H1 (cell line): Measurements from ENCODE around the gene B3GLCT. TPM values are rescaled to one million over a fixed set of nuclear protein-coding genes. Genes with fewer than 3 reads are reported as not detected.

Experiments
- CTCF ChIA-PET: fragments of 300-600 bp; sonication (Branson Sonifier 250); formaldehyde crosslinking; loops from one replicate; lab custom pipeline; 2021; ENCODE audit not compliant: partially characterized antibody; lab: Charles Lee
- POLR2A ChIA-PET: fragments of 300-600 bp; sonication (Branson Sonifier 250); formaldehyde crosslinking; loops from one replicate; lab custom pipeline; 2021; ENCODE audit warnings: inconsistent platforms; ENCODE audit not compliant: partially characterized antibody; lab: Charles Lee
- DNase-seq, 2 experiments: peaks; one replicate each; pipeline versions ENCODE4 v3.0.0 to v3.0.0-alpha.2; 2010 to 2022; ENCODE audit warnings: low spot score in 2 of 2, low read depth in 1 of 2, mixed read lengths in 1 of 2
- FAIRE-seq: peaks from 2 replicates; lab custom pipeline; 2011; peaks lifted over from hg19 to GRCh38; lab: Jason Lieb, UNC
- H2AFZ ChIP-seq: 2 replicates; pipeline ENCODE4 v1.8.1; 2012; ENCODE audit warnings: low read length, inconsistent platforms
- H2AK5ac ChIP-seq: 2 replicates; pipeline ENCODE4 v1.6.1; 2013; ENCODE audit warnings: low read depth, low read length
- H2BK120ac ChIP-seq: replicated peaks from 2 replicates; pipeline ENCODE3; 2013; ENCODE audit warnings: low read depth, low read length, inconsistent platforms
- H2BK12ac ChIP-seq: 2 replicates; pipeline ENCODE4 v1.6.1; 2013; ENCODE audit warnings: low read depth, low read length
- H2BK15ac ChIP-seq: 2 replicates; pipeline ENCODE4 v1.6.1; 2013; ENCODE audit warnings: low read length
- H2BK20ac ChIP-seq: 2 replicates; pipeline ENCODE4 v1.6.1; 2013; ENCODE audit warnings: low read length
- H2BK5ac ChIP-seq: 2 replicates; pipeline ENCODE4 v1.6.1; 2013; ENCODE audit warnings: low read depth, low read length
- H3K14ac ChIP-seq: 2 replicates; pipeline ENCODE4 v1.6.1; 2013; ENCODE audit warnings: inconsistent platforms; ENCODE audit not compliant: insufficient read length
- H3K18ac ChIP-seq: 2 replicates; pipeline ENCODE4 v1.6.1; 2013; ENCODE audit warnings: low read length; ENCODE audit errors: extremely low read depth
- H3K23ac ChIP-seq: 2 replicates; pipeline ENCODE4 v1.6.1; 2013; ENCODE audit warnings: inconsistent platforms; ENCODE audit not compliant: insufficient read length
- H3K23me2 ChIP-seq: 2 replicates; pipeline ENCODE4 v1.6.1; 2013; ENCODE audit warnings: low read depth, low read length
- H3K27ac ChIP-seq: 2 replicates; pipeline ENCODE4 v1.6.1; 2011; ENCODE audit warnings: low read depth, low read length, inconsistent platforms
- H3K27me3 ChIP-seq, 4 experiments: replicated peaks in 1 of 4; 1 replicate in 1 of 4; 2 replicates in 3 of 4; pipeline versions ENCODE4 v1.6.1 to v1.8.1; 2011 to 2013; ENCODE audit warnings: low read length in 3 of 4, mild to moderate bottlenecking in 3 of 4, inconsistent platforms in 2 of 4, mixed read lengths in 2 of 4, moderate library complexity in 1 of 4; ENCODE audit not compliant: control insufficient read depth in 3 of 4, insufficient read depth in 3 of 4; ENCODE audit errors: extremely low read depth in 1 of 4
- H3K36me3 ChIP-seq, 4 experiments: 2 replicates each; pipeline versions ENCODE4 v1.6.1 to v1.8.1; 2011 to 2013; ENCODE audit warnings: mild to moderate bottlenecking in 4 of 4, low read length in 3 of 4, moderate library complexity in 2 of 4, control low read depth in 1 of 4, inconsistent platforms in 1 of 4; ENCODE audit not compliant: insufficient read depth in 4 of 4, control insufficient read depth in 2 of 4
- H3K4ac ChIP-seq: replicated peaks from 2 replicates; pipeline ENCODE3; 2013; ENCODE audit warnings: low read length, low read depth, mixed read lengths, inconsistent platforms; ENCODE audit not compliant: insufficient read length
- H3K4me1 ChIP-seq, 4 experiments: replicated peaks in 1 of 4; 1 replicate in 1 of 4; 2 replicates in 3 of 4; pipeline versions ENCODE4 v1.6.1 to v1.8.1; 2011 to 2013; ENCODE audit warnings: low read length in 3 of 4, inconsistent platforms in 2 of 4, mixed read lengths in 1 of 4; ENCODE audit not compliant: insufficient read depth in 4 of 4, control insufficient read depth in 3 of 4
- H3K4me2 ChIP-seq, 2 experiments: 2 replicates each; pipeline versions ENCODE4 v1.6.1 to v1.8.1; 2011 to 2013; ENCODE audit warnings: low read depth in 2 of 2, low read length in 2 of 2, control low read depth in 1 of 2, inconsistent platforms in 1 of 2, mild to moderate bottlenecking in 1 of 2; ENCODE audit not compliant: insufficient read depth in 1 of 2
- H3K4me3 ChIP-seq, 4 experiments: fragments of 200-600, 300-600 bp in 1 of 4; sonication (generic), shearing (Covaris generic), sonication (Bioruptor Twin) in 1 of 4; 2 replicates each; pipeline versions ENCODE4 v1.5.1 to v1.8.1; 2011 to 2016; ENCODE audit warnings: low read length in 4 of 4, low read depth in 3 of 4, control low read depth in 2 of 4, inconsistent platforms in 2 of 4, mild to moderate bottlenecking in 2 of 4, mixed read lengths in 1 of 4, moderate library complexity in 1 of 4; ENCODE audit not compliant: insufficient read depth in 2 of 4; ENCODE audit errors: extremely low read depth in 1 of 4
- H3K56ac ChIP-seq: replicated peaks from 2 replicates; pipeline ENCODE3; 2013; ENCODE audit warnings: low read depth, mild to moderate bottlenecking, mixed read lengths, low read length, inconsistent platforms; ENCODE audit not compliant: insufficient read length
- H3K79me1 ChIP-seq: 2 replicates; pipeline ENCODE4 v1.6.1; 2013; ENCODE audit warnings: low read depth, low read length, control low read depth
- H3K79me2 ChIP-seq, 2 experiments: 2 replicates each; pipeline versions ENCODE4 v1.6.1 to v1.8.1; 2012 to 2013; ENCODE audit warnings: low read length in 2 of 2, mild to moderate bottlenecking in 2 of 2, inconsistent platforms in 1 of 2; ENCODE audit not compliant: insufficient read depth in 2 of 2, control insufficient read depth in 1 of 2
- H3K9ac ChIP-seq, 4 experiments: replicated peaks in 1 of 4; 1 replicate in 1 of 4; 2 replicates in 3 of 4; pipeline versions ENCODE4 v1.6.1 to v1.8.1; 2011 to 2013; ENCODE audit warnings: low read depth in 3 of 4, low read length in 3 of 4, control low read depth in 2 of 4, mild to moderate bottlenecking in 2 of 4, moderate library complexity in 2 of 4, inconsistent platforms in 1 of 4; ENCODE audit errors: extremely low read depth in 1 of 4
- H3K9me3 ChIP-seq, 2 experiments: 2 replicates each; pipeline versions ENCODE4 v1.6.1 to v1.8.1; 2012 to 2013; ENCODE audit warnings: mild to moderate bottlenecking in 2 of 2, moderate library complexity in 2 of 2, control low read depth in 1 of 2, inconsistent platforms in 1 of 2, low read depth in 1 of 2, low read length in 1 of 2, mixed read lengths in 1 of 2; ENCODE audit not compliant: insufficient read depth in 2 of 2
- H4K20me1 ChIP-seq, 2 experiments: replicated peaks in 1 of 2; 2 replicates each; pipeline versions ENCODE3 to v1.8.1; 2011 to 2013; ENCODE audit warnings: inconsistent platforms in 2 of 2, low read length in 2 of 2, mild to moderate bottlenecking in 1 of 2; ENCODE audit not compliant: insufficient read depth in 2 of 2, control insufficient read depth in 1 of 2
- H4K5ac ChIP-seq: 2 replicates; pipeline ENCODE4 v1.6.1; 2013; ENCODE audit warnings: low read length, low read depth, mixed read lengths, inconsistent platforms; ENCODE audit not compliant: insufficient read length
- H4K8ac ChIP-seq: 2 replicates; pipeline ENCODE4 v1.8.0; 2013; ENCODE audit warnings: mild to moderate bottlenecking, moderate library complexity, low read length, inconsistent platforms; ENCODE audit not compliant: insufficient read depth; ENCODE audit errors: extremely low read depth
- H4K91ac ChIP-seq: replicated peaks from 2 replicates; pipeline ENCODE3; 2013; ENCODE audit warnings: low read length, mixed read lengths, inconsistent platforms; ENCODE audit not compliant: insufficient read length
- EGR1 ChIP-seq: IDR thresholded peaks from 2 replicates; pipeline ENCODE4 v1.6.1; 2011; ENCODE audit warnings: low read depth, low read length, borderline replicate concordance
- KDM5A ChIP-seq: fragments of 200-600 bp; IDR thresholded peaks from 2 replicates; pipeline ENCODE4 v1.7.1; 2012; ENCODE audit warnings: mild to moderate bottlenecking, low read length, inconsistent platforms, mixed read lengths
- NANOG ChIP-seq: IDR thresholded peaks from 2 replicates; pipeline ENCODE4 v1.6.1; 2011; ENCODE audit warnings: low read length, low read depth, mild to moderate bottlenecking, inconsistent platforms; ENCODE audit not compliant: insufficient read depth, poor library complexity, severe bottlenecking
- POLR2A ChIP-seq, 2 experiments: IDR thresholded peaks; 1 replicate in 1 of 2; 2 replicates in 1 of 2; pipeline ENCODE4 v1.6.1; 2011; ENCODE audit warnings: low read depth in 2 of 2, low read length in 2 of 2, mild to moderate bottlenecking in 2 of 2; ENCODE audit errors: control extremely low read depth in 1 of 2
- POU5F1 ChIP-seq: IDR thresholded peaks from 2 replicates; pipeline ENCODE4 v1.6.1; 2011; ENCODE audit warnings: low read depth, mild to moderate bottlenecking, low read length, moderate library complexity
- RAD21 ChIP-seq, 2 experiments: IDR thresholded peaks in 1 of 2; conservative IDR thresholded peaks in 1 of 2; 2 replicates each; pipeline ENCODE4 v1.6.1; 2011; ENCODE audit warnings: low read depth in 2 of 2, low read length in 2 of 2, improper control_type of control experiment in 1 of 2, inconsistent platforms in 1 of 2, mild to moderate bottlenecking in 1 of 2, moderate library complexity in 1 of 2
- SIX5 ChIP-seq: IDR thresholded peaks from 2 replicates; pipeline ENCODE4 v1.6.1; 2011; ENCODE audit warnings: mild to moderate bottlenecking, low read depth, low read length
- ZNF274 ChIP-seq: IDR thresholded peaks from 2 replicates; pipeline ENCODE4 v1.7.0; 2012; ENCODE audit warnings: low read length, borderline replicate concordance; ENCODE audit errors: extremely low read depth
- WGBS, 2 experiments: shearing (Covaris generic) in 1 of 2; methylation state at CpG; one replicate each; pipeline versions ENCODE4 v1.1.6 to v1.1.7; 2013 to 2015; ENCODE audit warnings: low lambda C conversion rate in 2 of 2, mixed read lengths in 2 of 2, inconsistent platforms in 1 of 2, low coverage in 1 of 2, missing lambda C conversion rate in 1 of 2; ENCODE audit not compliant: insufficient replicate concordance in 2 of 2, insufficient coverage in 1 of 2, insufficient read length in 1 of 2; ENCODE audit errors: extremely low coverage in 1 of 2, missing lambda C conversion rate in 1 of 2; 5-methylcytosine and 5-hydroxymethylcytosine counted together
- polyA plus RNA-seq, 7 experiments: library from polyadenylated mRNA; depleted of rRNA in 3 of 7; stranded (reverse) in 5 of 7; unstranded in 2 of 7; fragments of >200 nt in 5 of 7; fragments of 200-250 nt in 2 of 7; gene quantifications; 1 replicate in 5 of 7; 2 replicates in 1 of 7; 4 replicates in 1 of 7; pipeline versions ENCODE4 v1.2.1 to v1.2.3, GENCODE V29; 2011 to 2013; ENCODE audit warnings: missing spikeins in 2 of 7, mixed read lengths in 2 of 7
- total RNA-seq: library from RNA; stranded (reverse); fragmentation: NEBNext Ultra II Directional; extraction: Animal tissue kit (Norgen Biotek cat#: 25700); gene quantifications from 2 replicates; pipeline ENCODE4 v1.2.1, GENCODE V29; 2021
- TF ChIP-seq, protein P1 (sequence below), 3 experiments: IDR thresholded peaks; 1 replicate in 2 of 3; 2 replicates in 1 of 3; pipeline versions ENCODE4 v1.5.1 to v1.6.1; 2011; ENCODE audit warnings: low read length in 3 of 3, mild to moderate bottlenecking in 3 of 3, inconsistent platforms in 2 of 3, low read depth in 1 of 3, moderate library complexity in 1 of 3; ENCODE audit not compliant: insufficient read depth in 1 of 3; ENCODE audit errors: control extremely low read depth in 1 of 3

The B3GLCT gene
- total and polyA plus RNA-seq, 2 of the 8 experiments (the other 6 are each of a cell fraction or from before 2014, with no cell fraction given) = 1.5 to 4.1 TPM

DNA sequence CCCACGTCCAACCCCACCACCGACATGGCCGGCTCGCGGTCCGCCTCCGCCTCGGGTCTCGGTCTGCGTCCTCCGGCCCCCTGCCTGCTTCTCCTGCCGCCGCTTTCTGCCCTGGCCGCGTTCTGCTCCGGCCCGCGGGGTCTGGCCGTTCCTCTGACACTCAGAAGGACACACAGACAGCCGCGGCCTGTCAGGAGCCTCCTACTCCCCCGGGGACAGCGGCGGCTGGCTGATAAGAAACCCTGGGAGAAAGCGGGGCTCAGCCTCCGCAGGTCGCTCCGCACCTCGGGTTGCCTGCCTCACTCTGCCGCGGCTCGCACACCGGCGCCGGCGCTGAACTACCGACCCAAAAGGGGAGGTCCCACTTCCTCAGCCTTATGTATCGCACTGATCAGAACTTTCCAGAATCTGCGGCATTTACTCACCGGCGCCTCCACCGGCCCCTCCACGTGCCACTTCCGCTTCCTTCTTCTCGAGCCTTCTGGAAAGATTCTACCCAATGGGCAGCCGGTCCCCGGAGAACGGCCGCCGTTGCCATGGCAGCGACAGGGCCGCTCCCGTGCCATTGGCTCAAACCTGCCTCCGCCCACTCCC lies 38.1 kb upstream of the B3GLCT start, which contains the start of gene HSPH1:
Gene HSPH1 (minus strand): TSS at position 348 of the 594 bp plus-strand sequence. CDS start 322 bp downstream, at position 26.
- H3K79me2 ChIP-seq = peaks cover 4 to 34% of the 10 kb centered on the region in 2 experiments; a peak in 3 of 4 replicates
- H4K20me1 ChIP-seq = peaks cover 2 to 6% of the 10 kb centered on the region in 2 experiments
- peak within 1 kb of the TSS; percentile 48 for H3K56ac ChIP-seq
- no peak within 1 kb of the TSS for H2BK15ac ChIP-seq
- 2% methylated on average over 49 of the region's 54 CpGs; no CpG with 5 or more reads in 1 of the 2 experiments for WGBS, 2 experiments
- H3K36me3 ChIP-seq = peaks cover 0 to 19% (median 0%) of the 10 kb centered on the region in 4 experiments; a peak in 2 of 8 replicates
- CTCF ChIA-PET = no interaction called here
- H3K4ac ChIP-seq = no peak within 1 kb of the TSS
- peak within 1 kb of the TSS; percentile 99 for H2AFZ ChIP-seq
- no peak within 1 kb of the TSS for H4K91ac ChIP-seq
- H3K79me1 ChIP-seq = no peaks in the 10 kb centered on the region
- FAIRE-seq = peak; percentile 24
- H3K18ac ChIP-seq = peak within 1 kb of the TSS; percentile 42; the same call in 1 of the 2 replicates
- H3K9ac ChIP-seq = peak within 1 kb of the TSS; percentile 66 to 92 (median 83)
- no peak within 1 kb of the TSS for H2BK20ac ChIP-seq
- DNase-seq = peak in 1 of 2 experiments; percentile 89
- POLR2A ChIA-PET = interaction anchor here (2.1 kb wide), 1 partner anchor 11 kb away, joined by 8 read pairs; no protein-coding TSS in a partner anchor
- no peak within 1 kb of the TSS for H2AK5ac ChIP-seq
- H3K4me1 ChIP-seq = peaks cover 0 to 3% (median 0%) of the 10 kb centered on the region in 4 experiments; a peak in 2 of 7 replicates
- H3K9me3 ChIP-seq = no peaks in the 10 kb centered on the region
- H4K8ac ChIP-seq = peak within 1 kb of the TSS; percentile 83
- H3K4me3 ChIP-seq = peak within 1 kb of the TSS; percentile 74 to 86 (median 80)
- H2BK120ac ChIP-seq = no peak within 1 kb of the TSS
- peak within 1 kb of the TSS; percentile 75 to 83 for H3K4me2 ChIP-seq
- H3K27me3 ChIP-seq = no peaks in the 10 kb centered on the region
- no peak within 1 kb of the TSS for H3K14ac ChIP-seq
- peak within 1 kb of the TSS; percentile 41; the same call in 1 of the 2 replicates for H2BK5ac ChIP-seq
- H4K5ac ChIP-seq = peak within 1 kb of the TSS; percentile 74
- H3K23me2 ChIP-seq = no peaks in the 10 kb centered on the region; the same call in none of the 2 replicates
- peak within 1 kb of the TSS; percentile 75 for H3K27ac ChIP-seq
- no peak within 1 kb of the TSS; the same call in 1 of the 2 replicates for H2BK12ac ChIP-seq
- no peak within 1 kb of the TSS for H3K23ac ChIP-seq
- TF ChIP-seq RAD21 (IDR thresholded peaks at IDR 0.05 in 1 of 2, conservative IDR thresholded peaks at IDR 0.05 in 1 of 2; ENCODE audit: low read depth in 2 of 2, low read length in 2 of 2) (no peak), ZNF274 (no peak), SIX5 (no peak), POU5F1 (no peak), NANOG (no peak), EGR1 (no peak), KDM5A (no peak), POLR2A (IDR thresholded peaks at IDR 0.05; ENCODE audit: control extremely low read depth in 1 of 2, low read depth in 2 of 2, low read length in 2 of 2) (peak; percentile 23 to 54; a peak in 2 of 3 replicates)
- TF ChIP-seq, protein P1, sequence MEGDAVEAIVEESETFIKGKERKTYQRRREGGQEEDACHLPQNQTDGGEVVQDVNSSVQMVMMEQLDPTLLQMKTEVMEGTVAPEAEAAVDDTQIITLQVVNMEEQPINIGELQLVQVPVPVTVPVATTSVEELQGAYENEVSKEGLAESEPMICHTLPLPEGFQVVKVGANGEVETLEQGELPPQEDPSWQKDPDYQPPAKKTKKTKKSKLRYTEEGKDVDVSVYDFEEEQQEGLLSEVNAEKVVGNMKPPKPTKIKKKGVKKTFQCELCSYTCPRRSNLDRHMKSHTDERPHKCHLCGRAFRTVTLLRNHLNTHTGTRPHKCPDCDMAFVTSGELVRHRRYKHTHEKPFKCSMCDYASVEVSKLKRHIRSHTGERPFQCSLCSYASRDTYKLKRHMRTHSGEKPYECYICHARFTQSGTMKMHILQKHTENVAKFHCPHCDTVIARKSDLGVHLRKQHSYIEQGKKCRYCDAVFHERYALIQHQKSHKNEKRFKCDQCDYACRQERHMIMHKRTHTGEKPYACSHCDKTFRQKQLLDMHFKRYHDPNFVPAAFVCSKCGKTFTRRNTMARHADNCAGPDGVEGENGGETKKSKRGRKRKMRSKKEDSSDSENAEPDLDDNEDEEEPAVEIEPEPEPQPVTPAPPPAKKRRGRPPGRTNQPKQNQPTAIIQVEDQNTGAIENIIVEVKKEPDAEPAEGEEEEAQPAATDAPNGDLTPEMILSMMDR (IDR thresholded peaks at IDR 0.05; ENCODE audit: control extremely low read depth in 1 of 3, insufficient read depth in 1 of 3, low read depth in 1 of 3, low read length in 3 of 3) = peak in 1 of 3 experiments; percentile 3; a peak in 1 of 4 replicates
